ENCODE results near the gene C1orf21.

C1orf21 gene

GRCh38 chr1:184660462-184661191, 273.8 kb downstream of the C1orf21 start:
- in situ Hi-C loops (cut with HindIII; ENCODE audit: low sequenced_read_pairs), result no loop called here
- H3K4me3 ChIP-seq (ENCODE audit: low read depth, low read length), result no peak overlapping the region
- DNase-seq (ENCODE audit: low read depth, low spot score), result no peak
- TF ChIP-seq CTCF (IDR thresholded peaks at IDR 0.05; ENCODE audit: low read depth, low read length), result no peak

- DNase-seq (ENCODE audit: low read depth, low spot score), result no peak
- H3K4me3 ChIP-seq (ENCODE audit: low read depth, low read length), result no peak overlapping the region
- no peak for TF ChIP-seq CTCF (IDR thresholded peaks at IDR 0.05; ENCODE audit: low read depth, low read length)
- in situ Hi-C loops (cut with HindIII; ENCODE audit: low sequenced_read_pairs), result no loop called here
These were observed 275.0 kb downstream of the C1orf21 start for GRCh38 chr1:184661801-184662200.

GRCh38 chr1:184664042-184664660, 277.3 kb downstream of the C1orf21 start:
- peak; percentile 64 for DNase-seq (ENCODE audit: low read depth, low spot score)
- peak overlapping the region; percentile 31 for H3K4me3 ChIP-seq (ENCODE audit: low read depth, low read length)
- TF ChIP-seq CTCF (IDR thresholded peaks at IDR 0.05; ENCODE audit: low read depth, low read length), result peak; percentile 93
- in situ Hi-C loops (cut with HindIII; ENCODE audit: low sequenced_read_pairs), result no loop called here

GRCh38 chr1:184664661-184665060, 277.8 kb downstream of the C1orf21 start:
- H3K4me3 ChIP-seq (ENCODE audit: low read depth, low read length), result no peak overlapping the region
- no peak for DNase-seq (ENCODE audit: low read depth, low spot score)
- no peak for TF ChIP-seq CTCF (IDR thresholded peaks at IDR 0.05; ENCODE audit: low read depth, low read length)
- in situ Hi-C loops (cut with HindIII; ENCODE audit: low sequenced_read_pairs), result no loop called here

GRCh38 chr1:184665360-184665759, 278.5 kb downstream of the C1orf21 start:
- in situ Hi-C loops (cut with HindIII; ENCODE audit: low sequenced_read_pairs), result no loop called here
- H3K4me3 ChIP-seq (ENCODE audit: low read depth, low read length), result no peak overlapping the region
- TF ChIP-seq CTCF (IDR thresholded peaks at IDR 0.05; ENCODE audit: low read depth, low read length), result no peak
- no peak for DNase-seq (ENCODE audit: low read depth, low spot score)

- TF ChIP-seq CTCF (IDR thresholded peaks at IDR 0.05; ENCODE audit: low read depth, low read length), result no peak
- DNase-seq (ENCODE audit: low read depth, low spot score), result no peak
- H3K4me3 ChIP-seq (ENCODE audit: low read depth, low read length), result no peak overlapping the region
- in situ Hi-C loops (cut with HindIII; ENCODE audit: low sequenced_read_pairs), result no loop called here
These were observed 282.6 kb downstream of the C1orf21 start for GRCh38 chr1:184669391-184669790.

All from astrocyte of the spinal cord (primary cell).